ENCODE measurements around the gene TSC1. TPM values are rescaled to one million over a fixed set of nuclear protein-coding genes. Genes with fewer than 3 reads are reported as not detected.

The TSC1 gene
- total and polyA plus RNA-seq, 8 donors, result 44.4 to 60.3 (median 49.3) TPM

- ATAC-seq, result no peak
- intact Hi-C loops (cut with DNase I), result no loop called here
- TF ChIP-seq CTCF (IDR thresholded peaks at IDR 0.05), result no peak
Measured at GRCh38 chr9:132948482-132949050, 4.2 kb upstream of the TSC1 start.

GRCh38 chr9:132947756-132948155 lies 3.3 kb upstream of the TSC1 start:
- Histone ChIP-seq H3K27ac (no peak overlapping the region), H3K4me1 (peaks cover 7 to 20% of the 10 kb centered on the region in 2 donors), H3K4me3 (no peak overlapping the region), H3K36me3 (no peaks in the 10 kb centered on the region), H3K9me3 (no peaks in the 10 kb centered on the region), H3K27me3 (no peaks in the 10 kb centered on the region)
- peak in 2 of 4 donors; percentile 42 to 51 for DNase-seq
- intact Hi-C loops (cut with DNase I), result no loop called here
- no peak for ATAC-seq
- TF ChIP-seq CTCF (IDR thresholded peaks at IDR 0.05), result no peak

More at GRCh38 chr9:132948482-132949050, 4.2 kb upstream of the TSC1 start:
- Histone ChIP-seq H3K4me1 (peaks cover 0 to 12% of the 10 kb centered on the region in 2 donors), H3K9me3 (no peaks in the 10 kb centered on the region), H3K4me3 (no peak overlapping the region), H3K27ac (no peak overlapping the region), H3K27me3 (no peaks in the 10 kb centered on the region), H3K36me3 (no peaks in the 10 kb centered on the region)
- DNase-seq, result no peak

GRCh38 chr9:132946631-132947295 lies 2.3 kb upstream of the TSC1 start:
- TF ChIP-seq CTCF (IDR thresholded peaks at IDR 0.05), result no peak
- no peak for DNase-seq
- no peak for ATAC-seq

GRCh38 chr9:132946211-132946610 lies 1.8 kb upstream of the TSC1 start:
- Histone ChIP-seq H3K4me1 (peaks cover 12 to 35% of the 10 kb centered on the region in 2 donors), H3K36me3 (no peaks in the 10 kb centered on the region), H3K4me3 (no peak overlapping the region), H3K27me3 (no peaks in the 10 kb centered on the region), H3K27ac (no peak overlapping the region), H3K9me3 (no peaks in the 10 kb centered on the region)
- TF ChIP-seq CTCF (IDR thresholded peaks at IDR 0.05), result no peak
- intact Hi-C loops (cut with DNase I), result no loop called here
- DNase-seq (no peak), ATAC-seq (no peak)

More at GRCh38 chr9:132946631-132947295, 2.3 kb upstream of the TSC1 start:
- no peaks in the 10 kb centered on the region for H3K9me3 ChIP-seq
- H3K36me3 ChIP-seq, result no peaks in the 10 kb centered on the region
- no peak overlapping the region for H3K4me3 ChIP-seq
- intact Hi-C loops (cut with DNase I), result no loop called here
- no peaks in the 10 kb centered on the region for H3K27me3 ChIP-seq
- H3K4me1 ChIP-seq, result peaks cover 12 to 30% of the 10 kb centered on the region in 2 donors
- no peak overlapping the region for H3K27ac ChIP-seq
